Inflammatory macrophage (primary cell): ENCODE results near the gene KIF17.

ENCODE experiments used
- DNase-seq, 2 donors: peaks; one replicate each; pipeline ENCODE4 v3.0.0-alpha.2; 2020 to 2022

Gene KIF17

DNA sequence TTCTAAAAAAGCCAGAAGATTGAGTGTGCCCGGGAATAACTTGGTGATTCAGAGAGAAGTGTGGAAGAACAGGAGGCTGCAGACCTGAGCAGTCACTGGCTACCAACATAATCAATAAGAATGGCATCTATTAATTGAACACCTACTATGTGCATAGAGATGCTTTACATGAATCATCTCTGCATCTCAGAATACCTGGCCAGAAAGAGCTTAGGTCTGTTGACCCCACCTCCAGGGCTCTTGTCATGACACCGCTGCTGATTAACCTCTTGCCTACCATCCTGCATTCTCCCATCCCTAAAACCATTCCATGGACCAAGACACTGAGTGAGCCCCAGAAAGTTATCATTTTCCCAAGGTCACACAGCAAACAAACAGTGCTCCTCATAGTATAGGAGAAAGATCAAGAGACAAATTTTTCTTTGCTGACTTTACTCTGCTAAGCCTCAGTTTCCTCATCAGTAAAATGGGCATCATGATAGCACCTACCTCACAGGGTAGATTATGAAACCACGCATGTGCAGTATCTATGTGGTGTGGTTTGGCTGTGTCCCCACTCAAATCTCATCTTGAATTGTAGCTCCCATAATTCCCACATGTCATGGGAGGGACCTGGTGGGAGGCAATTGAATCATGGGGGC is 100.8 kb downstream of the KIF17 start:
- no peak for DNase-seq

DNA sequence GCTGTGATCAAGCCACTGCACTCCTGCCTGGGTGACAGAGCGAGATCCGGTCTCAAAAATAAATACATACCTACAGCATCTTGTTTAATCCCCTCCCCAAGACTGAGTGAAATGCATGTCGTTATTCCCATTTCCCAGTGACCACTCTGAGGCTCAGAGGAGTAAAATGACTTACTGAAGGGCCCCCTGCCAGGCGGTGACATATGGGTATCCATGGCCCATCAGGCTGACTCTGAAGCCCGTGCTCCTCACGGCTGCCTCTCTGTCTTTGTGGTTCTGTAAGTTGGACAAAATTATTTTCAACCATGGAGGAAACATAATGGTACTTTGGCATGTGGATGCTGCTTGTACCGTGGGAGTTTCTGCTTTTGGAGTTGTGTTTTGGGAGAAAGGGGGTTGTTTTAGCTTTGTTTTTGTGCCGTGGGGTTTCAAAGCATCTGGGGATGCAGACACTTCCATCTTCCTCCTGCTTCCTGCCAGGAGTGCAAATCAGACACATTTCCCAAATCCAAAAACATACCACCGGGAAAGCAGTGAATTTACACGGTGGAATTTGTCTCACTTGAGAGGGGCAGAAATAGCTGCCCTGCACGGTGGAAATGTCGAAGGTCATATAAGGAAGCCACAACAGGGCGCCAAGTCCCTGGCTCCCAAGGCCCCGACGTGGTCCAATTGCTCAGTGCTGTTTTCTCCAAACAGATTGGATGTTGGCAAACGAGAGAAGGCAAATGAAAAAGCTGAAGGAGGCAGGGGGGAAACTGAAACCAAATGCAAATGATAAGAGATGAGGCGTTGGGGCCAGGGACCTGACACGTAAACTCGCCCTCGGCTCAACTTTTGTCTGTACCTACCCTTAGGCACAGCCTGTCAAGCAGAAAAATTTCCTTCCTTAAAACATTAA is 101.6 kb downstream of the KIF17 start:
- no peak for DNase-seq

DNA sequence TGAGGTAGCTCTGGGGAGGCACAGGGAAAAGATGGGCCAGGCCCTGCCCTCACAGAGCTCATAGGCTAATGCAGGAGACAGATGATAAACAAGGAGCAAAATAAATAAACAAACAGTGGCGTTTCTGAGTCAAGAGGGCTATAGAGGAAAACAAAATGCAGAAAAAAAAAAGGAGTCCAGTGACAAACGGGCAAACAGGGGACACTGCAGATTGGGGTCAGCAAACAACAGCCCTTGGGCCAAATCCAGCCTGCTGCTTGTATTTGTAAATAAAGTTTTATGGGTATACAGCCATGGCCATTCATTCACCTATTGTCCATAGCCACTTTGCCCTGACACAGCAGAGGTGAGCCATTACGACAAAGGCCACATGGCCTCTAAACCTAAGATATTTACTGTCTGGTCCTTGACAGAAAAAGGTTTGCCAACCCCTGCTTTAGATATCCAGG is 103.7 kb downstream of the KIF17 start:
- DNase-seq, result no peak
